ENCODE results near the gene PEAK1.

Gene PEAK1

DNA sequence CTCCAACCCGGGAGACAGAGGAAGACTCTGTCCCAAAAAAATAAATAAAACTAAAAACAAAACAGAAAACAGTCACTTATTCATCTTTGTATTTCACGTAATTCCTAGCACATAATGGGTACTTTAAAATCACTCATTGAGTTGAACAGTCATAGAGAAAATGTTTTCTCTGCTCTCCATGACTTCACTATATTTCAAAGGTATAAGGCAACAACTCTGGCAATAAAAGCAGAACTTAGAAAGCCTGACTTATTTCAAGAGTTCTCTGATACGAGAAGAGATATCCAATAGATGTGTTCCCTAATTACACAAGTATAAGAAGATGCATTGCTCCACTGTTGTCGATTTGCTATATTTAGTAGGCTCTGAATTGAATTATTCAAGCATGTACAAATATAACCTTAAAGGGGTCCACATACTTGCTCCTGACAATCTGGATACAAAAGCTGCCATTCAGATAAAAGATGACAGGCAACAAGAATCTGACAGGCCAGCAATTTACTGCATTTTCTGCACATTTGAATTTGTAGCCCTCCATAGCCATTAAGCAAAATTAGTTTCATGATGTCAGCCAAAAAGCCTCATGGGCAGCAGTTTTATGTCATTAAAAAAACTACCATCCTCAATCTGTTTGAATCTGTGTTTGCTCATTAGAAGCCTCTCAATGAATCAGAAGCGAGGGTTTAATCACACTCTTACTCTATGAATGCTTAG is 47.9 kb downstream of the PEAK1 start:
- in situ Hi-C loops (cut with HindIII; ENCODE audit: low sequenced_read_pairs), result no loop called here

DNA sequence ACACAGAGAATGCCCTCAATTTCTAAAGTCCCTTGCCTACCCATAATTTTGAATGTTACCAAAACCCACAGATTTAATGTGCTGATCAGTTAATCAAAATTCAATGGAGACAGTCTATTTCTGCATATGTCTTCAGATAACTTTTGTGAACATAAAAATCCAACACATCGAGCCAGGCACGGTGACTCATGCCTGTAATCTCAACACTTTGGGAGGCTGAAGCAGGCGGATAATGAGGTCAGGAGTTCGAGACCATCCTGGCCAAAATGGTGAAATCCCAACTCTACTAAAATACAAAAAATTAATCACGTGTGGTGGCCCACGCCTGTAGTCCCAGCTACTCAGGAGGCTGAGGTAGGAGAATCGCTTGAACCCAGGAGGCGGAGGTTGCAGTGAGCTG is 49.3 kb downstream of the PEAK1 start:
- in situ Hi-C loops (cut with HindIII; ENCODE audit: low sequenced_read_pairs), result no loop called here

- in situ Hi-C loops (cut with HindIII; ENCODE audit: low sequenced_read_pairs), result loop anchor here (5.0 kb wide), 1 partner anchor 43 kb away; no protein-coding TSS in a partner anchor
Measured at GRCh38 chr15:77369168-77369567, 50.7 kb downstream of the PEAK1 start.

- in situ Hi-C loops (cut with HindIII; ENCODE audit: low sequenced_read_pairs), result loop anchor here (5.0 kb wide), 1 partner anchor 45 kb away; no protein-coding TSS in a partner anchor
Measured at GRCh38 chr15:77367631-77368030, 52.3 kb downstream of the PEAK1 start.

GRCh38 chr15:77361456-77361855 is 58.4 kb downstream of the PEAK1 start:
- in situ Hi-C loops (cut with HindIII; ENCODE audit: low sequenced_read_pairs), result no loop called here

GRCh38 chr15:77358545-77359240 is 61.2 kb downstream of the PEAK1 start:
- in situ Hi-C loops (cut with HindIII; ENCODE audit: low sequenced_read_pairs), result no loop called here

DNA sequence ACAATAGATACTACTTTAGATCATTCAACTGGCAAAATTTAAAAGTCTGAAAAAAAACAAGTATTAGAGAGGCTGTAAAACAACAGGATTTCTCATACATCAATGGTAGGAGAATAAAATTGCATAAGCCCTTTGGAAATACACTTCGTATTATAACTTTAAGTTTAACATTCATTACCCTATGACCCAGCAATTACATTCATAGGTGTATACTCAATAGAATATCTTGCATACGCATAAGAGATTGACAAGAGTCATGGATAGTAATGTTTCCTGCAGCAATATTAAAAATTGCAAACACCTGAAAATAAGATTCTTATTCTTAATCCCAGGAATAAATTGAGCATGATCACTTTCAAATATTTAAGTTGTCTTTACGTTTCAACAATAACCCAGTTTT is 63.6 kb downstream of the PEAK1 start:
- in situ Hi-C loops (cut with HindIII; ENCODE audit: low sequenced_read_pairs), result no loop called here

GRCh38 chr15:77355321-77355720 is 64.6 kb downstream of the PEAK1 start:
- in situ Hi-C loops (cut with HindIII; ENCODE audit: low sequenced_read_pairs), result no loop called here

DNA sequence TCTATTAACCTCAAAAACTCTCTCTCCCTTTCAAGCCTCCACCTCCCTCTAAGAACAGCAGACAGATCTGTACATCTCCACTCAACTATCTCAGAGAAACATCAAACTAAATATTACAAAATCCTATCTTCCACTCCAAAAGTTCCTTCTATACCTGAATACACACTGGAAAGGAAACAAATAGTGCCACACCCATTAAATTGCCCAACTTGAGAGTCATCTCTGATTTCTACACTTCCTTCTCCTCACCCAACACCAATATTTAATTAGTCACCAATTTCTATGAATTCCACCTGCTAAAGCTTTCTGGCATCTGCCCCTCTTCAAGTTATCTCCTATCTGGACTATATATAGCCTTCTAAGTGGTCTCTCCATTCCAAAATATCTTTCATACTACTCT is 65.8 kb downstream of the PEAK1 start:
- in situ Hi-C loops (cut with HindIII; ENCODE audit: low sequenced_read_pairs), result no loop called here

DNA sequence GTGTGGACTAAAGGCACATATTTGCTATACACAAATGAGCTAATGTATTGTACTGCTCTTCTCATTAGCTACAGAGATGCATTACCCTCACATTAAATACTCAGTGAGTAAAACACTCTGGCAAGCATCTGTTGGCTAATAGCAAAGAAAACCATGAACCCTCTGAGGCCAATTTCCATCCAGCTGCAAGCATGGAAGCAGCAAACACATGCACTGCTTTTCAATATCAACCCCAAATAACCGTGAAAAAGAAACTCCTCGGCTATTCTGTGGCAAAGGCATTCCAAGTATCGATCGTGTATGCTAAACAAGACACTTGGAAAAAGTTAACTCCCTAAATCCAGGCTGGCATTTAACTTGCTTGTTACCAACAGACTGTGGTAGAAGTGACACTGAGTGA is 67.0 kb downstream of the PEAK1 start:
- in situ Hi-C loops (cut with HindIII; ENCODE audit: low sequenced_read_pairs), result no loop called here

- in situ Hi-C loops (cut with HindIII; ENCODE audit: low sequenced_read_pairs), result no loop called here
Measured at GRCh38 chr15:77350792-77351191, 69.1 kb downstream of the PEAK1 start.

DNA sequence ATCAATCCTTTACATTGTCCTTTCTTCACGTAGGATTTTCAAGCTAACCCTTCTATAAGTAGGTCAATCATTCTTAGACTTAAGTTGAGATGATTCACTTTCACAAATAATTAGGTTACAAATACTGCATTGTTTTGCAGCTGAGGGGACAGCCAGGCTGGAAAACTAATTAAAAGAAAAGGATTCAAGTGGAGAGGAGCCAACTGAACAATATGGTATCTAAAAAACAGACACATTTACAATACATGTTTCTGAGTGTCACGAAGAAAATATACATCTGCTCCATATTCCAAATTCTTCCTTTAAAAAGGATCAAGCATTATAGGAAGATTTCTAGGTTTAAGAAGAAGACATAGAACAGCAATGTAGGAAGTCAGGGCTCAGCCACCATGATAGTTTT is 70.2 kb downstream of the PEAK1 start:
- in situ Hi-C loops (cut with HindIII; ENCODE audit: low sequenced_read_pairs), result no loop called here

DNA sequence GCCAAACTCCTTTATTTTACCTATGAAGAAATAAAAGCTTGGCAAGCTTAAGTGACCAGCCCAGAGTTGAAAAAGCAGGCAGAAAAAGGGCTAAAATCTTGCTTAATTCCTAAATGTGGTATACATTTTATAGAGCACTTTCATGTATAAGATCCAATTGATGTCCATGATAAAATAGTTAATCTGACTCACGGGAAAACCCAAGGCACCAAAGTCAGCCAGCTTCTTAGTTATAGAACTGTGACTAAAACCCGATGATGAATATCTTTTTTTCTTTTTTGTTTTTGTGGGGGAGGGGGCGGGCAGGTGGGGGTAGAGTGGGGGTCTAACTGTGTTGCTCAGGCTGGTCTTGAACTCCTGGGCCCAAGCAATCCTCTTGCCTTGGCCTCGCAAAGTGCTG is 71.4 kb downstream of the PEAK1 start:
- in situ Hi-C loops (cut with HindIII; ENCODE audit: low sequenced_read_pairs), result no loop called here

GRCh38 chr15:77347197-77347596 is 72.7 kb downstream of the PEAK1 start:
- in situ Hi-C loops (cut with HindIII; ENCODE audit: low sequenced_read_pairs), result no loop called here

- in situ Hi-C loops (cut with HindIII; ENCODE audit: low sequenced_read_pairs), result no loop called here
Measured at GRCh38 chr15:77346245-77347036, 73.5 kb downstream of the PEAK1 start.

DNA sequence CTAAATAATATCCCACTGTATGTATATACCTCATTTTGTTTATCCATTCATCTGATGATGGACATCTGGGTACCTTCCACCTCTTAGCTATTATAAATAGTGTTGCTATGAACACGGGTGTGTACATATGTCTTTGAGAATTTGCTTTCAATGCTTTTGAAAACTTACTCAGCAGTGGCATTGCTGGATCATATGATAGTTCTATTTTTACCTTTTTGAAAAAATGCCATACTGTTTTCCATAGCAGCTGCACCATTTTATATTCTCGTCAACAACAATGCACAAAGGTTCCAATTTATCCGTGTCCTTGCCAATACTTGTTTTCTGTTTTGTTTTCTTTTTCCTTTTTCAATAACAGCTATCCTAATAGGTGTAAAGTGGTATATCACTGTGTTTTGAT is 77.1 kb downstream of the PEAK1 start:
- in situ Hi-C loops (cut with HindIII; ENCODE audit: low sequenced_read_pairs), result no loop called here

GRCh38 chr15:77340245-77340644 is 79.7 kb downstream of the PEAK1 start:
- in situ Hi-C loops (cut with HindIII; ENCODE audit: low sequenced_read_pairs), result no loop called here

DNA sequence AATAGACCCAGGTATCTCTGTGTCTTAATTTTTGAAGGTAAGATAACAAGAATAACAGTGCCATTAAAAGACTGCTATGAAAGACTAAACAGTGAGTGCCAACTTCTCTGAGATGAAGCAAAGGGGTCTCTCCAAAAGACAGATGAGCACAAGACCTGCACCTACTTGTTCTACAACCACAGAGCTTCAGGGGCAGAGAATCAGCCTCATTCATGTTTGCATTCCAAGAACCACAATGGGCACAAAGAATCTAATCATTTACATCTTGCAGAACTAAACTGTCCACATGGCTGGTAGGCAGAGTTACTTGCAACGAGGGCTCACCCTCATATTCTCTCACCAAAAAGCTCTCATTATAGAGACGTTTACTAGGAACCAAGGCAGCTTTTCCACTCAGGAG is 83.9 kb downstream of the PEAK1 start:
- in situ Hi-C loops (cut with HindIII; ENCODE audit: low sequenced_read_pairs), result no loop called here

- in situ Hi-C loops (cut with HindIII; ENCODE audit: low sequenced_read_pairs), result no loop called here
Measured at GRCh38 chr15:77335298-77335697, 84.6 kb downstream of the PEAK1 start.

GRCh38 chr15:77333166-77333565 is 86.7 kb downstream of the PEAK1 start:
- in situ Hi-C loops (cut with HindIII; ENCODE audit: low sequenced_read_pairs), result loop anchor here (5.0 kb wide), 1 partner anchor 89 kb away; the partner anchor contains the start of genes HMG20A and PEAK1

- in situ Hi-C loops (cut with HindIII; ENCODE audit: low sequenced_read_pairs), result no loop called here
Measured at GRCh38 chr15:77329202-77329601, 90.7 kb downstream of the PEAK1 start.

Data from endothelial cell of hepatic sinusoid (primary cell).